Measurements from ENCODE around the gene SPAG4.

- TF ChIP-seq ZNF132 (tag by site-specific recombination; IDR thresholded peaks at IDR 0.05; ENCODE audit: borderline replicate concordance) (no peak), ZNF175 (tag by site-specific recombination; IDR thresholded peaks at IDR 0.05) (no peak), ZNF639 (tag by site-specific recombination; IDR thresholded peaks at IDR 0.05) (no peak), CTCF (tag by site-specific recombination; IDR thresholded peaks at IDR 0.05) (no peak), ZNF488 (tag by site-specific recombination; IDR thresholded peaks at IDR 0.05) (no peak)
These were observed 47.0 kb upstream of the SPAG4 start for GRCh38 chr20:35568645-35569044.
